HG02943 (cell line): ENCODE data around the gene MUC6.
"Not testable (repeated sequence)": the region's sequence is repeated elsewhere in the genome, so short reads cannot be mapped to it uniquely, and the experiment has no call there.

ENCODE experiments used
- ATAC-seq: cut with Tn5 transposase; IDR thresholded peaks from one replicate; pipeline ENCODE4 v1.9.1; 2021; ENCODE audit warnings: mild to moderate bottlenecking, low read depth, moderate library complexity; ENCODE audit not compliant: unreplicated experiment

The MUC6 gene

DNA sequence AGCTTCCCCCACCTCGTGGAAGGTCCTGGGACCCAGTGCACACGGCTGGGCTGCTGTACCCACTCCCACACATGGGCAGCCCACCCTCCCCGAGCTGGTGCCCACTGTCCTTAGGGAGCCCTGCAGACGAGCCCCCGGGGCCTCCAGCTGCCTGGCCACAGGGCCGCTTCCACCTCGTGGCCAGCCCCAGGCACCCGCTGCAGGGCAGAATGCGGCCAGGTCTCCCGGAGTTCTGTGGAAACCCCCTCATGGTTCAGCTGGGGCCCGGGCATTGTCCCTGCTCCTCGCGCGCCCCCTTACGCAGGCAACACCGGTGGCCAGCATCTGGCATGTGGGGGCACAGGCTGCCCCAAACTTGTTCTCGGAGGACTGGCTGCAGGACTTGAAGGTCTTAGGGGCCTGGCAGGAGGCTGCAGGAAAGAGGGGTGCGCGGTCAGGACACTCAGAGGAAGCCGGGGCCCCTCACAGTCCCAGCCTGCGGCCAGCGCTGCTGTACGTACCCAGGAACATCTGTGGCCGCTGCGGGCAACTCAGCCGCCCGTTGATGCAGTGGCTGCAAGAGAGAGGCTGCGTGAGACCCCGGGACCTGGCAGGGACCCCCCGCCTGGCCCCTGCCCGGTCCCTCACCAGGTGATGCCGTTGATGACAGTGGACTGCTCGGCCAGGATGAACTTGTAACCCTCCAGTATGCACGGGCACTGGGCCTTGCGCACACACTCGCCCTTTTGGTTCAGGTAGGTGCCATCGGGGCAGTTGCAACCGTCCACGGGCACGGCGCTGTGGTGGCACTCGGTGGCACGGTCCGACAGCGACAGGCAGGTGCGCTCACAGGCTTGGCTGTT is 9.7 kb downstream of the MUC6 start:
- ATAC-seq, result no peak

DNA sequence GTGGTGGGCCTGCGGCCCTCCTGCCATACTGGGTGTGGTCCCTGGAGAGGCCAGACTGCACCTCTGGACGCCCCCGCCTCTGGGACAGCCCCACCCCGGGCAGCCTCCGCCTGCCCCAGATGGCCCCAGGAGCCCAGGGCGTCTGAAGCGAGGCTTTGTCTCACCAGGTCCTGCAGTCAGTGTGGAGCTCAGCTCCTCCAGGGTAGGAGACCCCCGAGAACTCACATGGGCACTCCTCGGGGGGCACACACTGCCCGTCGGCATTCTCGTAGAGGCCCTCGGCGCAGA is 10.4 kb downstream of the MUC6 start:
- no peak for ATAC-seq

DNA sequence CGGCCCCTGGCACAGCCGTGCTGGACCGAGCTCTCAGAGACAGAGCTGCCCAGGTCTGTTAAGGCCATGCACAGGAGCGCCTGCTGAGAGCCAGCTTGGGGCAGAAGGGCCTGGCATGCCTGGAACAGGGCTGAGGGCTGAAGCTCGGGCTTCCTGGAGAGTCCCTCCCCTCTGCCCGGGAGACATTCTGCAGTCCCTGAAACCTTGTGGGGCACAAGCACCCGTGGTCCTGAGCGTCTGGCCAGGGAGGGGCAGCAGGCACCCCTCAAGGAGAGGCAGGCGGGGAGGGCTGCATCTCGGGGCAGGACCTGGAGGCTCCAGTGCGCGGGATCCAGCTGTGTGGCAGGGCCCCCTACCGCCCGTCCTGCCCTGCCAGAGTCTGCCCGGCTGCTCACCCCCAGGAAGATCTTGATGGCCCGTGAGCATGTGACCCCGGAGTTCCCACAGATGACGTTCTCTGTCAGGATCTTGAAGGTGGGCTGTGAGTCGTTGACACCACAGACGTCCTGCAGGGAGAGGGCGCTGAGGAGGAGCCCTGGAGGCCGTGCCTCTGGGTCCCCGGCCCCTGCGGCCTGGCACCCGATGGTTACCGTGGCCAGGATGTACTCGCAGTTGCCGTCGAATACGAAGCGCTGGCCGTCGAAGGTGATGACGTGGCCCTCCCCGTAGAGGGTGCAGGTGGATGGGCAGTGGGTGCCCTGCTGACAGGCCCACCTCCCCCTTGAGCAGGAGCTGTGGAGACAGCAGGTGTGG is 10.9 kb downstream of the MUC6 start:
- ATAC-seq, result no peak

DNA sequence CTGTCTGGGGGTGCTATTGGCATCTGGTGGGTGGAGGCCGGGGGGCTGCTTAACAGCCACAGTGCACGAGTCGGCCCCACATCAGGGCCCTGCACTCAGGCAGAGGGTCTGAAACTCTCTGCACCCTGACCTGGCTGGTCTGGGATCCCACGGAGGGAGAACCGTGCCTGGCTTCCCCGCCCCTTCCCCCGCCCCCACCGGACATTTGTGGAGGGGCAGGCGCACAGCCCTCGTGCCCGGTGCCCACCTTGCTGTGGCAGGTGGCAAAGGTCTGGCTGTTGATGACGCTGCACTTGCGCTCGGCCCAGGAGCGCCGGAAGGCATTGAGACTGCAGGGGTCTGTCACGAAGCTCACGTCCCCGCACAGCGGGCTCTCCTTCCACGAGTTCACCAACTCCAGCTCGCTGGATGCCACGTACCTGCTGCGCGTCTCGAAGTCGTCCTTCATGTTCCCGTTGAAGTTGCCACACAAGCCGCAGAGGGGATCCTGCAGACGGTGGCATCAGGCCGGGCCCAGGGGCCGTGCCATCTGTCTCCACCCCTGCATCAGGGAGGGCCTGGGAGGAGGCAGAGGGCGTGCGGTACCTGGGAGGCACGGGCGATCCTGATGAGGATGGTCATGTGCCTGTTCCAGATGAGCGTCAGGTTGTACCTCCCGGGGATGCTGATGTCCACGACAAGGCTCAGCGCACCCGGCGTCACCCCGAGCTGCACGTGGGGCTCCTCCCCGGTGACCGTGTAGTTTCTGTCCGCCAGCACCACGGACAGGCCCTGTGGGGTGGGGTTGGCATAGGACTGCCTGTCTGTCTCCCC is 11.7 kb downstream of the MUC6 start:
- no peak for ATAC-seq

DNA sequence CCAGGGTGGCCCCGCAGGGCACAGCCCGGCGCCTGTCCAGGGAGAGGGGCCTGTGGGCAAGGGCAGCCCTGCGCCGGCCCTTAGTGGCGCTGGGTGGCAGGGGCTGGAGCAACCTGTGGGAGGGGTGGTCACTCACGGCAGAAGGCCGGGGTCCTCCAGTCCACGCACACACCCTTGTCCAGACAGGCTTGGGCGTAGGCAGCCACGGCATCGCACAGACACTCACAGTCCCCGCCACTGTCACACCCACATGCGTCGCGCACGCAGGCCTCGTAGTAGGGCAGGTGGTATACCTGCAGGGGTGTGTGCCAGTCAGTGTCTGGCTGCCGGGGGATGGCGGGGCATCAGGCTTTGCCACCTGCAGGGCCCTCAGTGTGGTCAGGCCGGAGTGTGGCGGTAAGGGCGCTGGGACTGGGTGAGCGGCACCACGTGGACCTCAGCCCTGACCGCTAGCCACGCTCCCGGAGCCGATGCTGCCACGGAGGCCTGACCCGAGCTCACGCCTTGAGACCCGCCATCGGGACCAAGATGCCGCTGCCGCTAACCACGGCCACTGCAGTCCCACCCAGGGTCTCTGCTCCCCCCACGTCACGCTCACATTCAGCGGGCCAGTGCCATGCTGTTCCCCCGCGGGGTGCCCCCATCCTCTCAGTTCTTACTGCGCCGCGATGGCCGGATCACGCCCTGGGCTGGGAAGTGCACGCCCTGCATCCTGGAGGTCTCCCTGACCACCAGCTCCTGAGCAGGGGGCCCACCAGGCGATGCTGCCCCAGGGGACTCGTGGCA is 12.5 kb downstream of the MUC6 start:
- ATAC-seq, result no peak

DNA sequence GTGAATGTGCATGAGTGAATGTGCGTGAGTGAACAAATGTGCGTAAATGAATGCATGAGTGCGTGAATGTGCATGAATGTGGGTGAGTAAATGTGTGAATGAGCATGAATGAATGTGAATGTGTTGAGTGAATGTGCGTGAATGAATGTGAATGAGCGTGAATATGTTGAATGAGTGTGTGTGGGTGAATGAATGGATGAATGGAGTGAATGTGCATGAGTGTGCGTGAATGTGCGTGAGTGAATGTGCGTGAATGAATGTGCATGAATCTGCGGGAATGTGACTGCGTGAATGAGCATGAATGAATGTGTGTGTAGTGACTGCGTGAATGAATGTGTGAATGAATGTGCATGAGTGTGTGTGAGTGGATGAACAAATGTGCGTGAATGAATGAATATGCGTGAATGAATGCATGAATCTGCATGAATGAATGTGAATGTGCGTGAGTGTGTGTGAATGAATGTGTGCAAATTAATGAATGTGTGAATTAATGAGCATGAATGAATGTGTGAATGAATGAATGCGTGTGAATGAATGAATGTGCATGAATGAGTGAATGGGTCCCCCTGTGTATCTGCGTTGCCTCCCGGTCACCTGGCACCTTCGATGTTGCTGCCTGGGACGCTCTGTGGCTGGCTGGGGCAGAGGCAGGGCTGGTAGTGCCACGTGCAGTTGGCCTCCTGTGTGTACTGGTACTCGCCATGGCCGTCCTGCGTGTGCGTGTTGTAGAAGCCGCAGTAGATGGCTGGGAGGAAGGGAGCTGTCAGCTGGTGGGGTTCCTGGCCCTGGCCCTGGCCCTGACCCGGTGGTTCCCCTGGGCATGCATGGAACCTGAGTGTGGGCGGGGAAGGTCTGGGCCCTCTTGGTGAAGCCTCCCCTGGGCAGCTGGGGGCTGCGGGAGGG is 13.4 kb downstream of the MUC6 start:
- ATAC-seq, result no peak

DNA sequence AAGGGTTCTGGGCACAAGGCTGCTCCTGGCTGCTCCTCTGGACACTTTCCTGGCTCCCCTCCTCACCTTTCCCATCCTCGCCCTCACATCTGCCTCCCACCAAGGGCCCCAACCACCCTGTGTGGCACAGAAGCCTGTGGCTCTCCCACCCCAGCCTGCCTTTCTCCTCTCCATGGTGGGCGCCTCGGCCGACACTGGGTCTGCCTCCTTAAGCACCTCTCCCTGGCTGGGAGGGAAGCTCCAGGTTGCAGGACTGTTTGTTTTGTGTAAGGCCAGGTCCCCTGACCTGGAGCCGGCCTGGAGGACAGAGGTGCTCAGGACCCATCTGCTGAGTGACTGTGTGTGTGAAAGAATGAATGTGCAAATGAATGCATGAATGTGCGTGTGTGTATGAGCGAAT is 14.1 kb downstream of the MUC6 start:
- ATAC-seq, result no peak

DNA sequence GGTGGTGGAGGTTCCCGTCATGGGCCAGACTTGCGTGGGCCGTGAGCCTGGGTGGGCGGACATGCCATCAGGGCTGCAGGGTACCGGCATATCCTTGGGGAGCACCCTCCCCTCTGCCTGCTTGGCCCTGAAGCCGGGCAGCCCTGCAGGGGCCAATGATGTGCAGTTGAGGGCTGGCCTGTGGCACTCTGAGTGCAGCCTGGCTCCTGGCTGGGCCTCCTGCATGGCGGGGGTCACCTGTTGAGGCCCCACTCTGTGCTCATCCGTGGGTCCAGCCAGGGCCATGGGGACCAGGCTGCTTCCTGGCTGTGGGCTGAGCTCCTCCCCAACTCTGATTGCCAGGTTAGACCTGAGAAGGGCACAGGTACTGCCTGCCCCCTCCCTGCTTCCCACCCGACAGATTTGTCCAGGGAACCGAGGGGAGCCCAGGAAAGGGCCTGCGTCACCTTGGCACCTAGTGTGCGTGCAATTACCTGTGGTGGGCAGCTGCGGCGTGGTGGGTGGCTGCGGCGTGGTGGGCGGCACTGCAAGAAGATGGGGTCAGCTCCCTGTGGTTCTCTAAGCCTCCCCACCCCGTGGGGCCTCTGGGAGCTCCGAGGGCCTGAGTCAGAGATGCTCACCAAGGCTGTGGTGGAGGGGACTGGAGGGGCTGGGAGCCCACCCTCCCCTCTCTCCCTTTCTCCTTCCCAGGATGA is 16.2 kb downstream of the MUC6 start:
- ATAC-seq, result no peak

DNA sequence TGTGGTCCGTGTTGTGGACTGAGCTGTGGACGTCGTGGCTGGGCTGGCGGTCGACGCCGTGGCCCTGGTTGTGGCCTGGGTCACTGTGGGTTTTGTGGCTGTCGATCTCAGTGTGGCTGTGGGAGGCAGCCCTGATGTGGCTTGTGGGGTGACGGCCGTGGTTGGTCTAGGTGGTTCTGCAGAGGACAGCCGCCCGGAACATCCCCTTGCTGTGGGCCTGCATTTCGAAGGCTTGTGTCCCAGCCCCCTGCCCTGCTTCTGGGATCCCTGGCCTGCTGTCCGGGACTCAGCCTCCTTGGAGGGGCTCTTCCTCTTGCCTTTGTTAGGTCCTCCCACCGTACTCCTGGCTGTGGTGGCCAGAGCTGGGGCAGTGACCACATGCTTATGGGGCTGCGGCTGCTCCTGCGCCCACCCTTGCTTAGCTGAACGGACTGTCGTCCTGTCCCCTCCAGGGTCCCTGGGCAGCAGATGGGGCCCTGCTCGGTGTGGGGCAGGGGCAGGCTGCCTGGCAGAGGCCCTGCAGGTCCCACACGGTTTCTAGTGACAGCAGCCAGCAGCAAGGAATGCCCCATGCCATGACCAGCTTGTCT is 17.1 kb downstream of the MUC6 start:
- ATAC-seq, result no peak

DNA sequence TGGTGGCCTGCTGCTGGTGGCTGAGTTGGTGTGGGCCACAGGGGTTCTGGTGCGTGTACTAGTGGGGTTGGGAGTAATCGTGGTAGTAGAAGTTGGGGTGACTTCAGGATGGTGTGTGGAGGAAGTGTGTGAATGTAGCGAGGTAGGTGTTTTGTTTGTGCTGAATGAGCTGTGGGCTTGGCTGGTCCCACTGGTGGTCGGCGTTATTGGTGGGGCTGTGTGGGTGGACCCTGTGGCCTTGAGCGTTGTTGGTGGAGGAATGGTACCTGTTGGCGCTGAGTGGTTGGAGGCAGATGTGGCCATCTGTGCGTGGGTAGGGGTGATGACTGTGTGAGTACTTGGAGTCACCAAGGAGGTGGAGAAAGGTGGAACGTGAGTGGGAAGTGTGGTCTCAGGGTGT is 18.4 kb downstream of the MUC6 start:
- no peak for ATAC-seq

DNA sequence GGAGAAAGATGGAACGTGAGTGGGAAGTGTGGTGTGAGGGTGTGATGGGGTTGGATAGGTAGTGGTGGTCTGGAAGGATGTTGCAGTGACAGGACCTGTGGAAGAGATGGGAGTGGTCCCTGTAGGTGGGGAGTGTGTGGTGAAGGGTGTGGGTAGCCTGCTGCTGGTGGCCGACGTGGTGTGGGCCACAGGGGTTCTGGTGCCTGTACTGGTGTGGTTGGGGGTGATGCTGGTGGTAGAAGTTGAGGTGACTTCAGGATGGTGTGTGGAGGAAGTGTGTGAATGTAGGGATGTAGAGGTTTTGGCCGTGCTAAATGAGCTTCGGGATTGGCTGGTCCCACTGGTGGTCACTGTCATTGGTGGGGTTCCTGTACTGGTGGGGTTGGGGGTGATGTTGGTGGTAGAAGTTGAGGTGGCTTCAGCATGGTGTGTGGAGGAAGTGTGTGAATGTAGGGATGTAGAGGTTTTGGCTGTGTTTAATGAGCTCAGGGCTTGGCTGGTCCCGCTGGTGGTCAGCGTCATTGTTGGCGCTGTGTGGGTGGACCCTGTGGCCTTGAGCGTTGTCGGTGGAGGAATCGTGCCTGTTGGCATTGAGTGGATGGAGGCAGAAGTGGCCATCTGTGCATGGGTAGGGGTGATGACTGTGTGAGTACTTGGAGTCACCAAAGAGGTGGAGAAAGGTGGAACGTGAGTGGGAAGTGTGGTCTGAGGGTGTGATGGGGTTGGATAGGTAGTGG is 19.1 kb downstream of the MUC6 start:
- ATAC-seq, result no peak

DNA sequence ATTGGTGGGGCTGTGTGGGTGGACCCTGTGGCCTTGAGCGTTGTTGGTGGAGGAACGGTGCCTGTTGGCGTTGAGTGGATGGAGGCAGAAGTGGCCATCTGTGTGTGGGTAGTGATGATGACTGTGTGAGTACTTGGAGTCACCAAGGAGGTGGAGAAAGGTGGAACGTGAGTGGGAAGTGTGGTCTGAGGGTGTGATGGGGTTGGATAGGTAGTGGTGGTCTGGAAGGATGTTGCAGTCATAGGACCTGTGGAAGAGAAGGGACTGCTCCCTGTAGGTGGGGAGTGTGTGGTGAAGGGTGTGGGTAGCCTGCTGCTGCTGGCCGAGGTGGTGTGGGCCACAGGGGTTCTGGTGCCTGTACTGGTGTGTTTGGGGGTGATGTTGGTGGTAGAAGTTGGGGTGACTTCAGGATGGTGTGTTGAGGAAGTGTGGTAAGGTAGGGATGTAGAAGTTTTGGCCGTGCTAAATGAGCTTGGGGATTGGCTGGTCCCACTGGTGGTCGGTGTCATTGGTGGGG is 19.9 kb downstream of the MUC6 start:
- ATAC-seq, result not testable (repeated sequence)

DNA sequence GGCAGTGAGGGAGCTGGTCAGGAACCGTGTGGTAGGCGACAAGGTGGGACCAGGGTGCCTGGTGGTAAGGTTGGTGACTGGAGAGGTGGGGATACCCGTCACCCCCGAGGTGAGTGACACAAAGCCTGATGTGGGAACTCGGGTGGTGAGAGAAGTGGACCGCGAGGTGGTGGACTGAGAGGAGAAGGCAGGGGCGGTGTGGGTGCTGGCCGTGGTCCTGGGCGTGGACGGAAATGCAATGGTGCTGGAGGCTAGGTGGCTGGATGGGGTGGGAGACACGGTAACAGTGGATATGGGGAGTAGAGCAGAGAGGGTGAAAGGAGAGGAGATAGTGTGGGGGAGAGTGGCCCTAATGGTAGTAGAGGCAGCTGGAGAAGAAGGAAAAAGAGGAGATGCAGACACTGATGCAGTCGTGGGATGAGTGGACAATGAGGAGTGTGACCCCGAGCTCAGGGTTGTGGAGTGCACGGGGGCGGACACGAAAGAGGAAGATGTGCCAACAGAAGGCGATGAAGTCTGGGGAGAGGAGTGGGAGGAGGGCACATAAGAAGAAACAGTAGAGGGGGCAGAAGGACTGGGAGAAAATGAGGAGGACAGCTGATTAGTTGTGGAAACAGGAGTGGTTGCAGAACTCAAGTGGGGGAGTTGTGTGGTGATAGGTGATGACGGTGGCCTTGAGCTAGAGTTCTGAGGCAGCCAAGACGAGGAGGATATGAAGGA is 20.5 kb downstream of the MUC6 start:
- ATAC-seq, result no peak

DNA sequence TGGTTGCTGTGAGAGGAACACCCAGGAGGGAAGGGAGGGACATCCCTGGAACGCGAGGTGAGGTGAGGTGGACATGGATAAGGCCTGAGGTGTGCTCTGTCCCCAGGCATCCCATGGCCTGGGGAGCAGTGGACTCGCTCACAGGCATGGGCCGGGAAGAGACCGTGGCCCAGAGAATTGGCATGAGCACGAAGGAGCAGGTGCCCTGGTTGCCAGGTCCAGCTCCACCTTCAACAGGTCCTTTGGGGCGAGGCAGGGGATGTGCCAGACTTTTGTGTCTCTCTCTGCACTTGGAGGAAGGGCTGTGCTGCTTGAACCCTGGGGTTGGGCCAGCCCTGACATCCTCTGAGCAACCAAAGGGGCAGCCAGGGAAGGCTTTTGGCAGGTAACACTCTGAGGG is 21.5 kb downstream of the MUC6 start:
- no peak for ATAC-seq

DNA sequence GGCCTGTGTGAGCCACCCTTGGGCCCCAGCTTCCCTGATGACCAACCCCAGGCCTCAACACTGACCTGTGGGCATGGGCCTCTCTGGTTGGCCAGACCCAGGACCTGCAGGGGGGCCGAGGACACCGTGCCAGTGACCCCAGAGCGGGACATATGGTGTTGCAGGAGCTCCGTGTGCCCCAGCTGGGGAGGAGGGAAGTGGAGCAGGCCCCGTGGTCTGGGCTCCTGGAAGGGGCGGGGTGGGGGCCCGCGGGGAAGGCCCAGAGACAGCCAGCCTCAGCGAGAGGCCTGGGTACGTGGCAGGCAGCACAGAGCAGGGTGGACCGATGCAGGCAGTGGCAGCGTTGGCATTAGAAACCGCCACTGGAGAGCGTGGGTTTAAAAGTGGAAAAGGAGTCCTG is 22.2 kb downstream of the MUC6 start:
- no peak for ATAC-seq

DNA sequence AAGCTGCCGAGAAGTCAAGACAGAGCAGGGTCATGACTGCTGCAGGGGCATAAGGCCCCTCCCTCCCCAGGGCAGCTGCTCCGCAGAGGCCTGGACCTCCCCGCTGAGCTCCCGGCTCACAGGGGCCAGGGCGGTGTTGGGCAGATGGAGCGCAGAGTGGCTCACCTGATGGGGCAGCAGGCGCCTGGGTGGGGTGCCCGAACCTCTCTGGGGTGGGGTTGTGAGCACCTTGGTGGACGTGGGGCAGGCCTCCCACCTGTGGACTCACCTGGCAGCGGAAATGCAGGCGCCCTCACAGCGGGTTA is 22.9 kb downstream of the MUC6 start:
- ATAC-seq, result no peak
